ENCODE data around the gene LTV1.

The LTV1 gene

GRCh38 chr6:143896126-143896860 lies 53.2 kb downstream of the LTV1 start:
- no peak for DNase-seq

DNA sequence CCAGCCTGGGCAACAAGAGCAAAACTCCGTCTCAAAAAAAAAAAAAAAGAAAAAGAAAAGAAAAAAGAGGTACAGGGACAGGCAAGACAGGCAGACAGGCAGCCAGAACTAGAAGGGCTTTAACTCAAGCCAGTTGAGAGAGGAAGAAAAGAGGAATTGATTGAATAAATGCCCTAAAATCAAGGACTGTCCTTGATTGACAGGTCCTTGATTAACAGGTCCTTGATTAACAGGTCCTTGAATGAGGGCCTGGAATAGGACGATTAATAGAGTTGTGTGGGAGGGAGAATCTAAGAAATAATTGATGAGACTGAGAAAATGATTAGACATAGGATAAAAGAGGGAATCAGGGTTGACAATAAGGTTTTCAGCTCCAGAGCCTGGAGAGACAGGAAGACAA lies 57.2 kb downstream of the LTV1 start:
- no peak for DNase-seq

- no peak for DNase-seq
Measured at GRCh38 chr6:143901885-143902750, 59.0 kb downstream of the LTV1 start.

- no peak for DNase-seq
Measured at GRCh38 chr6:143902827-143903226, 59.7 kb downstream of the LTV1 start.

DNA sequence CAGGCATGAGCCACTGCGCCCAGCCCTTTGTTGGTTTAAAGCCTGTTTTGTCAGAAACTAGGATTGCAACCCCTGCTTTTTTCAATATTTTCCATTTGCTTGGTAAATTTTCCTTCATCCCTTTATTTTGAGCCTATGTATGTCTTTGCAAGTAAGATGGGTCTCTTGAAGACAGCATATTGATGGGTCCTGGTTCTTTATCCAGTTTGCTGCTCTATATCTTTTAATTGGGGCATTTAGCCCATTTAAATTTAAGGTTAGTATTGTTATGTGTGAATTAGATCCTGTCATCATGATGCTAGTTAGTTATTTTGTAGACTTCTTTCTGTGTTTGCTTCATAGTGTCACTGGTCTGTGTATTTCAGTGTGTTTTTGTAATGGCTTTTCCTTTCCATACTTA lies 67.9 kb downstream of the LTV1 start:
- DNase-seq, result no peak

DNA sequence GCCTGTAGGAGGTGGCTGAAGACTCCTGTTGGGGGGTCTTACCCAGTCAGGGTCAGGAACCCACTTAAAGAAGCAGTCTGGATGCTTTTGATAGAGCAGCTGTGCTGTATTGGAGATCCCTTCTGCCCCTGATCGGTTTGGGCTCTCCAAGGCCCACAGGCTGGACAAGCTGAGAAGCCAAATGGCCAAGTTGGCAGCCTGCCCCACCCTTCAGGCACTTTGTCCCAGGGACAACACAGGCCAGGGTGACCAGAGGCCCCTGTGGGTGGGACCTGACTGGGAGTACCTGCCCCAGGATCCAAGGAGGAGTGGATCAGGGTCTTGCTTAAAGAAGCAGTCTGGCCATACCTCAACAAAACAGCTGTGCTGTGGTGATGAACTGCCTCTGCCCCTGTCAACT lies 69.5 kb downstream of the LTV1 start:
- DNase-seq, result no peak

Data from activated CD8-positive, alpha-beta memory T cell treated with anti-CD3 and anti-CD28 coated beads, Interleukin-2, amount 50 U/mL, for 4 hours (primary cell).